ENCODE measurements around the gene ISCA2.

The ISCA2 gene

GRCh38 chr14:74492776-74493342, 706 bp upstream of the ISCA2 start, which contains the start of gene NPC2:
TSS of gene NPC2 (minus strand) at chr14:74493305. CDS start at chr14:74493274, 31 bp downstream.
- H3K36me3 ChIP-seq (ENCODE audit: control insufficient read depth in 2 of 2, insufficient read depth in 1 of 2, low read length in 2 of 2), result peaks cover 3 to 6% of the 10 kb centered on the region in 2 experiments; a peak in 2 of 3 replicates
- peak within 1 kb of the TSS; percentile 77 for H3K27ac ChIP-seq (ENCODE audit: extremely low read depth, low read depth, low read length)
- ChIA-PET CTCF (interaction anchor here (0.6 to 1.0 kb wide), 6 partner anchors 9 to 279 kb away, joined by 3 to 6 read pairs (median 3); partner anchors contain the start of gene LTBP2), POLR2A (interaction anchor here (0.6 to 1.3 kb wide), 12 partner anchors 10 to 576 kb away, joined by 3 to 6 read pairs (median 4); partner anchors contain the start of gene ABCD4)
- H3K4me3 ChIP-seq (ENCODE audit: low read depth, low read length), result peak within 1 kb of the TSS; percentile 92
- no peaks in the 10 kb centered on the region for H3K9me3 ChIP-seq (ENCODE audit: control insufficient read depth, insufficient read depth, low read depth, low read length)
- H3K4me1 ChIP-seq (ENCODE audit: control insufficient read depth, insufficient read depth, low read length), result peaks cover 31% of the 10 kb centered on the region
- TF ChIP-seq ZNF335 (tag by site-specific recombination; conservative IDR thresholded peaks at IDR 0.05) (peak; percentile 43), SETDB1 (IDR thresholded peaks at IDR 0.05; ENCODE audit: insufficient read length, low read length) (no peak), ZBTB11 (tag by site-specific recombination; conservative IDR thresholded peaks at IDR 0.05; ENCODE audit: low read depth) (no peak), ZNF776 (tag by site-specific recombination; IDR thresholded peaks at IDR 0.05; ENCODE audit: borderline replicate concordance) (no peak), ZNF112 (tag by site-specific recombination; IDR thresholded peaks at IDR 0.05) (no peak), ZNF169 (tag by site-specific recombination; IDR thresholded peaks at IDR 0.05) (no peak), GLIS2 (tag by site-specific recombination; IDR thresholded peaks at IDR 0.05) (peak; percentile 90), ZNF37A (tag by site-specific recombination; IDR thresholded peaks at IDR 0.05) (no peak), ZNF626 (tag by site-specific recombination; IDR thresholded peaks at IDR 0.05) (no peak), HOXA7 (CRISPR knock-in tag; IDR thresholded peaks at IDR 0.05; ENCODE audit: borderline replicate concordance) (no peak), KLF9 (tag by site-specific recombination; IDR thresholded peaks at IDR 0.05; ENCODE audit: low read depth) (peak; percentile 39; the same call in 1 of the 2 replicates), ZNF837 (tag by site-specific recombination; IDR thresholded peaks at IDR 0.05) (no peak), ZNF747 (tag by site-specific recombination; IDR thresholded peaks at IDR 0.05) (no peak), FEZF1 (tag by site-specific recombination; IDR thresholded peaks at IDR 0.05) (no peak), ZEB2 (tag by site-specific recombination; IDR thresholded peaks at IDR 0.05) (peak; percentile 60), OSR2 (tag by site-specific recombination; IDR thresholded peaks at IDR 0.05) (no peak), REPIN1 (tag by site-specific recombination; IDR thresholded peaks at IDR 0.05; ENCODE audit: low read depth) (no peak), ZNF701 (tag by site-specific recombination; IDR thresholded peaks at IDR 0.05) (no peak), YY2 (tag by site-specific recombination; IDR thresholded peaks at IDR 0.05) (no peak), TSHZ1 (tag by site-specific recombination; IDR thresholded peaks at IDR 0.05; ENCODE audit: borderline replicate concordance) (no peak), YY1 (tag by site-specific recombination; IDR thresholded peaks at IDR 0.05) (no peak), SP7 (tag by site-specific recombination; IDR thresholded peaks at IDR 0.05) (peak; percentile 26; the same call in 1 of the 2 replicates), CTCF (tag by site-specific recombination; IDR thresholded peaks at IDR 0.05) (no peak), ZNF658 (tag by site-specific recombination; IDR thresholded peaks at IDR 0.05) (no peak), ZNF416 (tag by site-specific recombination; IDR thresholded peaks at IDR 0.05) (no peak), ZNF830 (tag by site-specific recombination; IDR thresholded peaks at IDR 0.05; ENCODE audit: low read depth) (no peak), ZNF391 (tag by site-specific recombination; IDR thresholded peaks at IDR 0.05; ENCODE audit: borderline replicate concordance, low read depth) (no peak)
- TF ChIP-seq, protein P1, sequence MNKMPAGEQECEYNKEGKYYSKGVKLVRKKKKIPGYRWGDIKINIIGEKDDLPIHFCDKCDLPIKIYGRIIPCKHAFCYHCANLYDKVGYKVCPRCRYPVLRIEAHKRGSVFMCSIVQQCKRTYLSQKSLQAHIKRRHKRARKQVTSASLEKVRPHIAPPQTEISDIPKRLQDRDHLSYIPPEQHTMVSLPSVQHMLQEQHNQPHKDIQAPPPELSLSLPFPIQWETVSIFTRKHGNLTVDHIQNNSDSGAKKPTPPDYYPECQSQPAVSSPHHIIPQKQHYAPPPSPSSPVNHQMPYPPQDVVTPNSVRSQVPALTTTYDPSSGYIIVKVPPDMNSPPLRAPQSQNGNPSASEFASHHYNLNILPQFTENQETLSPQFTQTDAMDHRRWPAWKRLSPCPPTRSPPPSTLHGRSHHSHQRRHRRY (tag by site-specific recombination; IDR thresholded peaks at IDR 0.05), result no peak
